Measurements from ENCODE around the gene TRABD2B.

DNA sequence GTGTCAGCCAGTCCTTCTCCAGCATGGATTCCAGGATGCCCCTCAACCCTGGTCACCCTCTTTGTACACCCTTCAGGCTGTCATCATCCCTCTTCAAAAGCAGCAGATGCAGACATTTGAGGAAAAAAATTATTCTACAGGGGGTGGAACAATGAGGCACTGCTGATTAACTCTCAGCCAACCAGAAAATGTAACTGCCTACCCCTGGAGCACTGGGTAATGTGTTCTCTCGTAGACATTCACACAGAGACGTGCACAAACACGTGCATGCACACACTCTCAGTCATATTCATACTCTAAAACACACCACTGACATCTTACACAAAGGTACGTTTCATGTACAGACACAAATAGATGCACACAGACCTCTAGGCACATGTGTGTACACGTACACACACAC is 175.4 kb downstream of the TRABD2B start:
- TF ChIP-seq ZNF792 (tag by site-specific recombination; IDR thresholded peaks at IDR 0.05), result no peak
- TF ChIP-seq, protein P1, sequence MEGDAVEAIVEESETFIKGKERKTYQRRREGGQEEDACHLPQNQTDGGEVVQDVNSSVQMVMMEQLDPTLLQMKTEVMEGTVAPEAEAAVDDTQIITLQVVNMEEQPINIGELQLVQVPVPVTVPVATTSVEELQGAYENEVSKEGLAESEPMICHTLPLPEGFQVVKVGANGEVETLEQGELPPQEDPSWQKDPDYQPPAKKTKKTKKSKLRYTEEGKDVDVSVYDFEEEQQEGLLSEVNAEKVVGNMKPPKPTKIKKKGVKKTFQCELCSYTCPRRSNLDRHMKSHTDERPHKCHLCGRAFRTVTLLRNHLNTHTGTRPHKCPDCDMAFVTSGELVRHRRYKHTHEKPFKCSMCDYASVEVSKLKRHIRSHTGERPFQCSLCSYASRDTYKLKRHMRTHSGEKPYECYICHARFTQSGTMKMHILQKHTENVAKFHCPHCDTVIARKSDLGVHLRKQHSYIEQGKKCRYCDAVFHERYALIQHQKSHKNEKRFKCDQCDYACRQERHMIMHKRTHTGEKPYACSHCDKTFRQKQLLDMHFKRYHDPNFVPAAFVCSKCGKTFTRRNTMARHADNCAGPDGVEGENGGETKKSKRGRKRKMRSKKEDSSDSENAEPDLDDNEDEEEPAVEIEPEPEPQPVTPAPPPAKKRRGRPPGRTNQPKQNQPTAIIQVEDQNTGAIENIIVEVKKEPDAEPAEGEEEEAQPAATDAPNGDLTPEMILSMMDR (tag by site-specific recombination; IDR thresholded peaks at IDR 0.05), result no peak
- no peak for TF ChIP-seq ZNF423 (tag by site-specific recombination; IDR thresholded peaks at IDR 0.05)
- TF ChIP-seq ZNF138 (tag by site-specific recombination; IDR thresholded peaks at IDR 0.05; ENCODE audit: borderline replicate concordance), result no peak
